ENCODE results near the gene PRKCA. TPM values are rescaled to one million over a fixed set of nuclear protein-coding genes. Genes with fewer than 3 reads are reported as not detected.

PRKCA gene
- total RNA-seq, 4 donors from 2014 or later, result 9.8 to 25.6 (median 12.2) TPM

DNA sequence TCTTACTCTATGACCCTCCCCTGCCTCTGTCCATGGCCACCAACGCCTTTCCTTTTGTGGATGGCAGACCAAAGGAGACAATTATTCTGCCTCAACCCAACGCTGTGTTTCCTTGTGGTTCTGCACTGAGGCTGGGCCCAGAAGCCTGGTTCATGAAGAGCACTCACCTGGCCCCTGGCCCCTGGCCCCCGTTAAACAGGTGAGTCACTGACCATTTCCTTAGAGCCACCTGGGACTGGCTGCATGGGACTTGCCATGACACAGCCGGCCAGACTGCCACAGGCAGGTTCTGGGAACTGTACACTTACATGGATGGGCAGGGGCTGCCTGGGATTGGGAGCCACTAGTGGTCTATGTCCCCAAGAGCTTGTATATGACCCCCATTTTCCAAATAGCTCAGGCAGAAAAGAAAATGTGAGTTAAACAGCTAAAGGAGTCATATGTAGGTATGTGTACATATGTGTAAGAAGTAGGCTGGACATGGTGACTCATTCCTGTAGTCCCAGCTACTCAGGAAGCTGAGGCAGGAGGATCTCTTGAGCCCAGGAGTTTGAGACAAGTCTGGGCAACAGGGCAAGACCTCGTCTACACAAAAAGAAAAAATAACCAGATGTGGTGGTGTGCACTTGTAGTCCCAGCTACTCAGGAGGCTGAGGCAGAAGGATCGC, 350.6 kb downstream of the PRKCA start:
- no peak for DNase-seq (ENCODE audit: low spot score in 2 of 2)
- peaks cover 18% of the 10 kb centered on the region for H3K4me1 ChIP-seq
- H3K4me3 ChIP-seq, result no peak overlapping the region
- H3K36me3 ChIP-seq, result no peaks in the 10 kb centered on the region
- no peaks in the 10 kb centered on the region for H3K27me3 ChIP-seq
- H3K27ac ChIP-seq, result no peak overlapping the region
- 83% methylated on average over 6 of the region's 6 CpGs for WGBS
- TF ChIP-seq POLR2AphosphoS5 (IDR thresholded peaks at IDR 0.05), result no peak
- TF ChIP-seq POLR2A (IDR thresholded peaks at IDR 0.05), result no peak
- TF ChIP-seq, protein P1, sequence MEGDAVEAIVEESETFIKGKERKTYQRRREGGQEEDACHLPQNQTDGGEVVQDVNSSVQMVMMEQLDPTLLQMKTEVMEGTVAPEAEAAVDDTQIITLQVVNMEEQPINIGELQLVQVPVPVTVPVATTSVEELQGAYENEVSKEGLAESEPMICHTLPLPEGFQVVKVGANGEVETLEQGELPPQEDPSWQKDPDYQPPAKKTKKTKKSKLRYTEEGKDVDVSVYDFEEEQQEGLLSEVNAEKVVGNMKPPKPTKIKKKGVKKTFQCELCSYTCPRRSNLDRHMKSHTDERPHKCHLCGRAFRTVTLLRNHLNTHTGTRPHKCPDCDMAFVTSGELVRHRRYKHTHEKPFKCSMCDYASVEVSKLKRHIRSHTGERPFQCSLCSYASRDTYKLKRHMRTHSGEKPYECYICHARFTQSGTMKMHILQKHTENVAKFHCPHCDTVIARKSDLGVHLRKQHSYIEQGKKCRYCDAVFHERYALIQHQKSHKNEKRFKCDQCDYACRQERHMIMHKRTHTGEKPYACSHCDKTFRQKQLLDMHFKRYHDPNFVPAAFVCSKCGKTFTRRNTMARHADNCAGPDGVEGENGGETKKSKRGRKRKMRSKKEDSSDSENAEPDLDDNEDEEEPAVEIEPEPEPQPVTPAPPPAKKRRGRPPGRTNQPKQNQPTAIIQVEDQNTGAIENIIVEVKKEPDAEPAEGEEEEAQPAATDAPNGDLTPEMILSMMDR (IDR thresholded peaks at IDR 0.05), result no peak
- no peak for TF ChIP-seq EP300 (IDR thresholded peaks at IDR 0.05)
- H3K9me3 ChIP-seq, result no peaks in the 10 kb centered on the region

DNA sequence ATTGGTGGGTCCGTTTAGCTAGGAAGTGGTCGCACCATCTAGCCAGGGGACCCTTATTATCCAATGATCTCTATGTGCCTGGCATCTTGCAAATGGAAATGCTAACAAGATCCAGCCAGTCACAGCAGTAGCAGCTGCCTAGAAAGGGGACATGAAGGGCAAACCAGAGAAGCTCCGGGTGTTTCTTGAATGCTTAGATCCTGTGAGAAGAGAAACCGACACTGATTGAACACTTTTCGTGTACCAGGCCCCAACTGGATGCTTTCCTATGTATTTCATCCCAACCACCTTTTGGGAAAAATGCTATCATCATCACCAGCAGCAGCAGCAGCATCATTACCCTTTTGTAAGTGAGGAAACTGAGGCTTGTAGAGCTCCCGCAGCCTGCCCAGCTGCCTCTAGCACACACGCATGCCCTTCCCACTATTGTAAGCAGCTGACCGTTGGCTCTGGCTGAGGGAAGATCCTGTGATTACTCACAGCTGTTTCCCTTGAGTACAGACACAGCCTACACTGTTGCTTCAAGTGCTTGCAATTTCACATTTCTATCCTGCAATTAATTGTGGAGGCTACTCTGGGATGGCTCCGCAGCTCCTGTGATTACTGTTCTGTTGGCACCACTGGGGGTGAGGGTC, 351.8 kb downstream of the PRKCA start:
- Histone ChIP-seq H3K9me3 (no peaks in the 10 kb centered on the region), H3K27ac (peak overlapping the region; percentile 58), H3K36me3 (no peaks in the 10 kb centered on the region), H3K4me1 (peaks cover 18% of the 10 kb centered on the region), H3K27me3 (no peaks in the 10 kb centered on the region), H3K4me3 (no peak overlapping the region)
- TF ChIP-seq POLR2AphosphoS5 (IDR thresholded peaks at IDR 0.05) (no peak), EP300 (IDR thresholded peaks at IDR 0.05) (no peak), POLR2A (IDR thresholded peaks at IDR 0.05) (no peak)
- TF ChIP-seq, protein P1 (IDR thresholded peaks at IDR 0.05), result no peak
- DNase-seq (ENCODE audit: low spot score in 2 of 2), result no peak
- WGBS, result 63% methylated on average over 9 of the region's 9 CpGs

DNA sequence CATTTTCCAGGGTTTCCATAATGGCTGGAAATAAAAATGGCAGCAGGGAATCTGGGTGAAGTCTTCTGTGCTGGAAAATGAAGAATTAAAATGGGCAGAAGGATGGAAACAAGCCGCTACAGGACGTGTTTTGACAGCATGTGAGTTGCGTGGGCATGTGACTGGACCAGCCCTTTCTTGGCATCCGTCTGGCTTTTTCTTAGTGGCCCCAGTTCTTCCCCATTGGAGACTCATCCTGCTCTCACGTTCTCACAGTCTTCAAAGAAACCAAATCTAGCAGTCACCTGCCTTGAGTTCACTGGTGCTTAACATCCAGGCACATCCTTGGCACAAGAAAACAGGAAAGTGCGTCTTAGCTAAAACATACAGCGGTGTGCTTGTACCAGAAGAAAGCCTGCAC, 352.4 kb downstream of the PRKCA start:
- WGBS, result 49% methylated on average over 7 of the region's 7 CpGs
- peak overlapping the region; percentile 62 for H3K27ac ChIP-seq
- no peak for DNase-seq (ENCODE audit: low spot score in 2 of 2)
- no peaks in the 10 kb centered on the region for H3K27me3 ChIP-seq
- peaks cover 18% of the 10 kb centered on the region for H3K4me1 ChIP-seq
- TF ChIP-seq, protein P1 (IDR thresholded peaks at IDR 0.05), result no peak
- no peak for TF ChIP-seq POLR2AphosphoS5 (IDR thresholded peaks at IDR 0.05)
- no peak for TF ChIP-seq POLR2A (IDR thresholded peaks at IDR 0.05)
- no peak for TF ChIP-seq EP300 (IDR thresholded peaks at IDR 0.05)
- H3K36me3 ChIP-seq, result no peaks in the 10 kb centered on the region
- no peak overlapping the region for H3K4me3 ChIP-seq
- H3K9me3 ChIP-seq, result no peaks in the 10 kb centered on the region

DNA sequence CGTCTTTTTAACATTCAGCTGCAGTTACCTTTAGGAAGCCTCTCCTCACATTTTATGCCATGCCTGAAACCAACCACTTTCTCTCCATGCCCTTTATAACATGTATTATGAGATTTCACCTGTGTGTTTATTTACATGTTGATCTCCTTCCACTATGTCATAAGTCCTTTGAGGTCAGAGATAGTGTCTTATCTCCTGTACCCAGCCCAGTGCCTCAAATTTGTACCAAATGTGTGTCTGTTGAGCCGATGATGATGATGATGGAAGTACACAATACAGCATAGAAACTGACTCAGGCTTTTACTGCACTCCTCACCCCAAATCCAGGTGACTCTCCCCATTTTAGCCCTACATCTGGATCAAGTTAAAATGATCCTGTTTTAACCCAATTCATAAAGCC, 353.0 kb downstream of the PRKCA start:
- H3K27ac ChIP-seq, result peak overlapping the region; percentile 62
- no peak overlapping the region for H3K4me3 ChIP-seq
- no peaks in the 10 kb centered on the region for H3K36me3 ChIP-seq
- DNase-seq (ENCODE audit: low spot score in 2 of 2), result no peak
- TF ChIP-seq, protein P1 (IDR thresholded peaks at IDR 0.05), result no peak
- H3K4me1 ChIP-seq, result peaks cover 18% of the 10 kb centered on the region
- 76% methylated on average over 2 of the region's 2 CpGs for WGBS
- H3K27me3 ChIP-seq, result no peaks in the 10 kb centered on the region
- no peaks in the 10 kb centered on the region for H3K9me3 ChIP-seq

GRCh38 chr17:66655861-66656260, 353.4 kb downstream of the PRKCA start:
- Histone ChIP-seq H3K27ac (peak overlapping the region; percentile 62), H3K27me3 (no peaks in the 10 kb centered on the region), H3K9me3 (no peaks in the 10 kb centered on the region), H3K4me3 (no peak overlapping the region), H3K4me1 (peaks cover 18% of the 10 kb centered on the region), H3K36me3 (no peaks in the 10 kb centered on the region)
- no peak for DNase-seq (ENCODE audit: low spot score in 2 of 2)
- TF ChIP-seq, protein P1 (IDR thresholded peaks at IDR 0.05), result no peak
- TF ChIP-seq EP300 (IDR thresholded peaks at IDR 0.05) (no peak), POLR2A (IDR thresholded peaks at IDR 0.05) (no peak), POLR2AphosphoS5 (IDR thresholded peaks at IDR 0.05) (no peak)
- WGBS, result 61% methylated on average over 4 of the region's 4 CpGs

Measured in suprapubic skin (tissue), 4 donors.